ENCODE data around the gene ACY1. TPM values are rescaled to one million over a fixed set of nuclear protein-coding genes. Genes with fewer than 3 reads are reported as not detected.

Gene ACY1
- total RNA-seq, 6 experiments from 2014 or later: 223 to 479 (median 297) TPM

GRCh38 chr3:52010431-52010830 lies 27.1 kb downstream of the ACY1 start:
- intact Hi-C loops (cut with DNase I): no loop called here
- Histone ChIP-seq H3K27me3 (no peaks in the 10 kb centered on the region), H3K36me3 (no peaks in the 10 kb centered on the region), H3K27ac (no peak overlapping the region), H3K4me3 (no peak overlapping the region), H3K9me3 (no peaks in the 10 kb centered on the region), H3K4me1 (peaks cover 0 to 5% (median 0%) of the 10 kb centered on the region in 4 donors)
- DNase-seq (no peak), ATAC-seq (no peak)
- TF ChIP-seq CTCF (IDR thresholded peaks at IDR 0.05) (no peak), POLR2A (IDR thresholded peaks at IDR 0.05) (no peak)

- H3K9me3 ChIP-seq: no peaks in the 10 kb centered on the region
- WGBS (ENCODE audit: insufficient coverage, low coverage, low lambda C conversion rate, missing lambda C conversion rate): 80% methylated on average over 2 of the region's 7 CpGs
- no peak overlapping the region for H3K27ac ChIP-seq
- no peaks in the 10 kb centered on the region for H3K27me3 ChIP-seq
- no peak overlapping the region for H3K4me3 ChIP-seq
- TF ChIP-seq CTCF (IDR thresholded peaks at IDR 0.05) (no peak), POLR2A (IDR thresholded peaks at IDR 0.05) (no peak)
- intact Hi-C loops (cut with DNase I): no loop called here
- H3K4me1 ChIP-seq: no peaks in the 10 kb centered on the region
- no peaks in the 10 kb centered on the region for H3K36me3 ChIP-seq
- ATAC-seq (peak in 1 of 4 donors; percentile 23), DNase-seq (no peak)
Measured at GRCh38 chr3:52012699-52013098, 29.4 kb downstream of the ACY1 start.

GRCh38 chr3:52013802-52014598 lies 30.7 kb downstream of the ACY1 start:
- no peak for DNase-seq
- Histone ChIP-seq H3K27ac (no peak overlapping the region), H3K36me3 (no peaks in the 10 kb centered on the region), H3K9me3 (no peaks in the 10 kb centered on the region), H3K27me3 (no peaks in the 10 kb centered on the region), H3K4me1 (no peaks in the 10 kb centered on the region), H3K4me3 (no peak overlapping the region)
- 78% methylated on average over 4 of the region's 6 CpGs for WGBS (ENCODE audit: insufficient coverage, low coverage, low lambda C conversion rate, missing lambda C conversion rate)
- intact Hi-C loops (cut with DNase I): no loop called here
- TF ChIP-seq POLR2A (IDR thresholded peaks at IDR 0.05) (no peak), CTCF (IDR thresholded peaks at IDR 0.05) (no peak)
- no peak for ATAC-seq

- intact Hi-C loops (cut with DNase I): no loop called here
- ATAC-seq (peak in 2 of 4 donors; percentile 14 to 23), DNase-seq (no peak)
- Histone ChIP-seq H3K27me3 (no peaks in the 10 kb centered on the region), H3K36me3 (no peaks in the 10 kb centered on the region), H3K27ac (no peak overlapping the region), H3K9me3 (no peaks in the 10 kb centered on the region), H3K4me3 (no peak overlapping the region), H3K4me1 (no peaks in the 10 kb centered on the region)
- WGBS (ENCODE audit: insufficient coverage, low coverage, low lambda C conversion rate, missing lambda C conversion rate): 40% methylated on average over 1 of the region's 8 CpGs
- TF ChIP-seq CTCF (IDR thresholded peaks at IDR 0.05) (peak in 1 of 4 donors; percentile 5), POLR2A (IDR thresholded peaks at IDR 0.05) (no peak)
Measured at GRCh38 chr3:52014613-52015012, 31.3 kb downstream of the ACY1 start.

Measured in right lobe of liver (tissue), 6 donors.